ENCODE measurements around the gene FOXL3.
A peak's percentile ranks its signal among the peaks of the same experiment; 100 is the strongest.

FOXL3 gene

DNA sequence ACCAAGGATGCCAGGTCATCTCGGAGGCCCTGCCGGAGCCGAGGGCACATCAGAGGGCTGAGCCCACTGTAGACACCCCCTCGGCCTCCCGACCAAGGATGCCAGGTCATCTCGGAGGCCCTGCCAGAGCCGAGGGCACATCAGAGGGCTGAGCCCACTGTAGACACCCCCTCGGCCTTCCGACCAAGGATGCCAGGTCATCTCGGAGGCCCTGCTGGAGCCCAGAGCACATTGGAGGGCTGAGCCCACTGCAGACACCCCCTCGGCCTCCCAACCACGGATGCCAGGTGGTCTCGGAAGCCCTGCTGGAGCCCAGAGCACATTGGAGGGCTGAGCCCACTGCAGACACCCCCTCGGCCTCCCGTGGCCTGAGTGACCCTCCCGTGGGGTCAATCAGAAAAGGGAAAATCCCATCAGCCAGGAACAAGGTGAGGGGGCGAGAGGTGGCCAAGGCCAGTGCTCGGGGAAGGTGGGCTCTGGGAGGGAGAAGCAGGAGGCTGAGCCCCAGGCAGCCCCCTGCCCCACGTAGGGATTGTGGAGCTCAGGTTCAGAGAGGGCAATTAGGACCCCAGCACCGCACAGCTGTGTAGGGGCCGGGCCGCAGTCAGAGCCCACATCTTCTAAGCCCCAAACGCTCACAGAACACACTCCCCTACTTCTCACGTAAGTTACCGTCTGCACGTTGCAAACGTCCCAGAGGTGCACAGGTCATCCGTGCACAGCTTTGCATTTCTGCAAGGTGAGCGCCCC, 37.6 kb upstream of the FOXL3 start:
- Mint-ChIP-seq H3K4me1 (no peaks in the 10 kb centered on the region), H3K4me3 (no peak overlapping the region), H3K9me3 (no peaks in the 10 kb centered on the region), H3K27ac (no peak overlapping the region), H3K27me3 (no peaks in the 10 kb centered on the region)
- ATAC-seq (no peak), DNase-seq (no peak)

DNA sequence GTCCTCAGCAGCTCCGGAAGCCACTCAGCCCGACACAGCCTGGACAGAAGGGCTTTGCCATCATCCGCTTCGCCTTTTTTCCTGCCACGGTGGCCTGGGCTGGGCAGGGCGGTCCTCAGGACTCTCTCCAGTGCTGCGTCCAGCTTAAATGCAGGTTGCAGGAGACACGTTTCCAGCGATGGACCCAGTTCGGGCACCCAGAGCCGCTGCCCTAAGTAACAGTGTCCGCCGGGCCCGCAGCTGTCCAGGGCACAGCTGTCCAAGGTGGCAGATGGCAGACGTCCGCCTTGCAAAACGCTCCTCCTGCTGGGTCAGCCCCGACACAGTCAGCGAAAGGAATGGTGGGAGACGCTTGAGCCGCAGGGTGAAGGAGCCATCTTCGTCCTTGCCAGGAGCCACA, 37.0 kb upstream of the FOXL3 start:
- no peaks in the 10 kb centered on the region for H3K27me3 Mint-ChIP-seq
- ATAC-seq (no peak), DNase-seq (no peak)
- no peaks in the 10 kb centered on the region for H3K4me1 Mint-ChIP-seq
- H3K4me3 Mint-ChIP-seq = no peak overlapping the region
- H3K27ac Mint-ChIP-seq = no peak overlapping the region
- H3K9me3 Mint-ChIP-seq = no peaks in the 10 kb centered on the region

DNA sequence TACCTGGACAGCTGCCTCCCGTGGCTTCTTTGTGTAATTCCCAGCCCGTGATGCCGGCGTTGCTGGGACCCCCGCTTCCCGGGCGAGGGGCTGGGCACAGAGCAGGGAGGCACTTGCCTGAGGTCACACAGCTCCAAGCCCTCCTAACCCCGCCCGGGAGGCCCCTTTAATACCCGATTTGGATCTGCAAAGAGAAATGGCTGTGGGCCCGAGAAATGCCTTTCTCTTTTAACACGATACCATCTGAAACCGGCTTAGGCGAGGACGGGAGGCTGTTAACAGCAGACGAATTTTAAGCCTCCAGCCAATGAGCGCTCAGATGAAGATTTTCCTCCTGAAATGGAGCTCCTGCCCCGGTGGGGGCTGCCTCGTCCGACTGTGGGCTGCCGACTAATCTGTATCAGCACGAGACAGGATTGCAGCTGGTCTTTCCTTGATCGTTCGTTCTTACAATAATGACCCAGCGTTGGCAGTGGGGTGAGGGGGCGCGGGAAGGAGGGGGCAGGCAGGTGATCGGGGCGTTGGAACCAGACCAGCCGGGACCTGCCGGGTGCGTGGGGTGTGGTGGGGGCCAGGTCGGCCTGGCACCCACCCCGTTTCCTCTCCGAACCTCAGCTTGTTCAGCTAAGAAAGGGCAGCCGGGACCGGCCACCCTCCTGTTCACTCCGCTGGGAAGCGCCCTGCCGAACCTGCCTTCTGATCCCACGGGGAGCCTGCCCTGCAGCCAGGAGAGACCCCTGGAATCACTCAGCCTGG, 36.2 kb upstream of the FOXL3 start:
- H3K4me1 Mint-ChIP-seq = no peaks in the 10 kb centered on the region
- H3K9me3 Mint-ChIP-seq = no peaks in the 10 kb centered on the region
- DNase-seq = no peak
- no peak overlapping the region for H3K4me3 Mint-ChIP-seq
- ATAC-seq = no peak
- no peaks in the 10 kb centered on the region for H3K27me3 Mint-ChIP-seq
- H3K27ac Mint-ChIP-seq = no peak overlapping the region

DNA sequence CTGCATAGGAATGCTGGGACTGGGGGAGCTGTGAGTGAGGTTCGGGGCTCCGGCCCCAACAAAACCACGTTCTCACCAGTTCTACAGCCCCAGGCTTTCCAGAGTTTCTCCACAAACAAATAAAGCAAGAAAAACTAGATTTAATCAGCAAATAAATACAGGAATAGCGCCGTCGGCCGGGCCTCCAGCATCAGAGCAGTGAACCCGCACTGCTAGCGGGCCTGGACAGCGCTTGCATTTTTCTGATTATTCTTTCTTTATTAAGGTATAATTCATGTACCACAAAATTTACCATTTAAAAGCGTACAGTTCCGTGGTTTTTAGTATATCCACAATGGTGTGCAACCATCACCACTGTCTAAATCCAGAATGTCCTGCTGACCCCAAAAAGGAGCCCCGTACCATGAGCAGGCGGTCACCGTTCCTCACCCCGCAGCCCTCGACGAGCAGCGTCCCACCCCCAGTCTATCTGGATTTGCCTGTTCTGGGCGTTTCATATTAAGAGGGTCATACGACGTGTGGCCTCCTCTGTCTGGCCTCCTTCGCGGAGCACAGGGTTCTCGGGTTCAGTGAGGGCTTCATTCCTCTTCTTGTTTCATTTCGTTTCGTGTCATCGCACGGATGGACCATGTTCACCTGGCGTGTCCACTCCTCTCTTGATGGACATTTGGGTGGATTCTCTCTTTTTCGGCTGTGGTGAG, 35.5 kb upstream of the FOXL3 start:
- Mint-ChIP-seq H3K27ac (no peak overlapping the region), H3K4me3 (no peak overlapping the region), H3K9me3 (no peaks in the 10 kb centered on the region), H3K4me1 (no peaks in the 10 kb centered on the region), H3K27me3 (no peaks in the 10 kb centered on the region)
- no peak for DNase-seq
- no peak for ATAC-seq

DNA sequence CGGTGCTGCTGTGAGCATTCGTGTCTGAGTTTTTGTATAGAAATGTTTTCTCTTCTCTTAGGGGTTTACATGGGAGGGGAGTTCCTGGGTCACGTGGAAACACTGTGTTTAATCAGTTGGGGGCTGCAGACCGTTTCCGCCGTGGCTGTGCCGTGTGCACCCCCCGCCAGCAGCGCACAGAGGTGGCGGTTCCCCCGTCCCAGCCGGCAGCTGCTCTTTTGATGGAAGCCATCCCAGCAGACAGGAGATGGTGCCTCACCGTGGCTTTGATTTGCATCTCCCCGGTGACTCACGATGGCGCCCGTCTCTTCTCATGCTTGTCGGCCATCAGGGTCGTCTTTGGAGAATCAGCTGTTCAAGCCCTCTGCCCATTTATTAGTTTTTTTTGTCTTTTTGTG, 34.9 kb upstream of the FOXL3 start:
- H3K27ac Mint-ChIP-seq = no peak overlapping the region
- no peaks in the 10 kb centered on the region for H3K27me3 Mint-ChIP-seq
- no peak for ATAC-seq
- no peak for DNase-seq
- H3K9me3 Mint-ChIP-seq = no peaks in the 10 kb centered on the region
- H3K4me1 Mint-ChIP-seq = no peaks in the 10 kb centered on the region
- H3K4me3 Mint-ChIP-seq = no peak overlapping the region

DNA sequence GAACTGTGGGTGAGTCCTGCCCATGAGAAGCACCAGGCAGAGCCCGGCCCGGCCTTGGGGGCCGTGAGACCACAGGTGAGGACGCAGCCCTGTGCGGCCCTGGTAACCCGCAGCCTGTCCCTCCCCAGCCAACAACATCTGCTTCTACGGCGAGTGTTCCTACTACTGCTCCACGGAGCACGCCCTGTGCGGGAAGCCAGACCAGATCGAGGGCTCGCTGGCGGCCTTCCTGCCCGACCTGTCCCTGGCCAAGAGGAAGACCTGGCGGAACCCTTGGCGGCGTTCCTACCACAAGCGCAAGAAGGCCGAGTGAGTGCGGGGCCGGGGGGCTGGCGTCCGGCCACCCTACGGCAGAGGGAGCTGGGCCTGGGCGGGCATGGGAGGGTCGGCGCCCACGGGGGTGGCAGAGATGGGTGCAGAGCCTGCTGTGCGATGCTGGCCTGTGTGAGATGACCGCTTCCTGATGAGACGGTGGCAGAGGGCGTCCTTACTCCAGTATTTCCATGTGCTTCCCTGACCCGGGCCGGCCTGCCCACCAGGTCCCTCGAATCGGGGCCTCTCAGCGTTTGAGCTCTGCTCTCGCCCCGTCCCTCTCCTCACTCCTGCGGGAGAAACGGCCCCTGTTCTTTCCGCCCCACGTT, 34.1 kb upstream of the FOXL3 start:
- ATAC-seq (no peak), DNase-seq (no peak)
- H3K27ac Mint-ChIP-seq = no peak overlapping the region
- H3K27me3 Mint-ChIP-seq = no peaks in the 10 kb centered on the region
- H3K9me3 Mint-ChIP-seq = no peaks in the 10 kb centered on the region
- H3K4me1 Mint-ChIP-seq = no peaks in the 10 kb centered on the region
- no peak overlapping the region for H3K4me3 Mint-ChIP-seq

DNA sequence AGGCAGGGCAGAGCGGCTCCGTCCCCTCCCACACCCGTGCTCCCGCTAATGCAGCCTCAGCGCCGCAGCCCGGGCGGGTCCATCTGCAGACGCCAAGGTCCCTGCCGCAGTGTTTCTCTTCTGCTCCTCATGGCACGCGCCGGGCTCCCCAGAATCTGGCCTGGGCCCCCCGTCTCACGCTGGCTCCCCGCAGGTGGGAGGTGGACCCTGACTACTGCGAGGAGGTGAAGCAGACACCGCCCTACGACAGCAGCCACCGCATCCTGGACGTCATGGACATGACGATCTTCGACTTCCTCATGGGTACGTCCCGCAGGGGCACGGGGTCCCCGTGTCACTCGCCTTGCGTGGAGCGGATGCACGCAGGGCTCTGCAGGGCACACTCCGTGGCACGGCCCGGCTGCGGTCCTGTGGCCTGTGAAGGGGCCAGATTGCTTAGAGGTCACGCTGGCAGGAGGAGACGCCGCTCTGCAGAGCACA, 33.5 kb upstream of the FOXL3 start:
- peaks cover 0 to 2% of the 10 kb centered on the region in 2 donors for H3K9me3 Mint-ChIP-seq
- ATAC-seq (no peak), DNase-seq (no peak)
- H3K27me3 Mint-ChIP-seq = no peaks in the 10 kb centered on the region
- H3K27ac Mint-ChIP-seq = no peak overlapping the region
- no peak overlapping the region for H3K4me3 Mint-ChIP-seq
- no peaks in the 10 kb centered on the region for H3K4me1 Mint-ChIP-seq

DNA sequence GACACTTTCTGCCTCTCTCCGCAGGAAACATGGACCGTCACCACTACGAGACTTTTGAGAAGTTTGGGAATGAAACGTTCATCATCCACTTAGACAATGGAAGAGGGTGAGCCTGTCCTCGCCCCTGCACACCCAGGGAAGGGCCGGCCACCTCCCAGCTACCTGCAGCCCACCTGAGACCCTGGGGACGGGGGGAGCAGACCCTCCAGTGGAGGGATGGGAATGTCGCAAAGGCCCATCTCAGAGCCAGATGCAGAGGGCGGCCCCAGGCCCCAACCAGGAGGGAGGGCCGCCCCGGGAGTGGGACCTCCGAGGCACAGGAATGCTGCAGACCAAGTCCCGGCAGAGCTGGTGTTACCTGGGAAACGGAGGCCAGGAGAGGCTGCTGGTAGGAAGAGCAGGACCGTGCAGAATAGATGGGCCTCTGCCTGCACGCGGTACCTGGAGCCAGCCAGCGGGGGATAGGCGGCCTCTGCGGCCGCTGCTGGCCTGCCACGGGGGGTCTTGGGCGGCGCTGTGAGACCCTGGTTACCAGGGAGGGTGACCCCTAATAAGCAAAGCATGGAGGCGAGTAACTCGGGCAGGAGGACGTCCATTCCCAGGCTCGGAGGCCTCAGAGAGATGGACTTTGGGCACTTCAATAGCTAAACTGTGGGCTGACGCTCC, 32.9 kb upstream of the FOXL3 start:
- Mint-ChIP-seq H3K4me1 (peaks cover 5% of the 10 kb centered on the region), H3K9me3 (peaks cover 3 to 8% of the 10 kb centered on the region in 2 donors), H3K27me3 (no peaks in the 10 kb centered on the region), H3K4me3 (no peak overlapping the region), H3K27ac (no peak overlapping the region)
- no peak for DNase-seq
- ATAC-seq = no peak

DNA sequence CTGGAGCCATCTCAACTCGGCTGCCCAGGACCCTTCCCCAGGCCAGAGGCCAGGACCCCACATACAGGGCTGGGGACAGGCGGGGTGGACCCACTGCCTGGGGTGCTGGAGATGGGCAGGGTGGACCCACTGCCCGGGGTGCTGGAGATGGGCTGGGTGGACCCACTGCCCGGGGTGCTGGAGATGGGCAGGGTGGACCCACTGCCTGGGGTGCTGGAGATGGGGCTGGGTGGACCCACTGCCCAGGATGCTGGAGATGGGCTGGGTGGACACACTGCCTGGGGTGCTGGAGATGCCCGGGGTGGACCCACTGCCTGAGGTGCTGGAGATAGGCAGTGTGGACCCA, 32.4 kb upstream of the FOXL3 start:
- no peak overlapping the region for H3K27ac Mint-ChIP-seq
- H3K4me1 Mint-ChIP-seq = peaks cover 9% of the 10 kb centered on the region
- H3K4me3 Mint-ChIP-seq = no peak overlapping the region
- no peak for DNase-seq
- no peaks in the 10 kb centered on the region for H3K27me3 Mint-ChIP-seq
- ATAC-seq = no peak
- H3K9me3 Mint-ChIP-seq = peaks cover 8 to 13% of the 10 kb centered on the region in 2 donors

DNA sequence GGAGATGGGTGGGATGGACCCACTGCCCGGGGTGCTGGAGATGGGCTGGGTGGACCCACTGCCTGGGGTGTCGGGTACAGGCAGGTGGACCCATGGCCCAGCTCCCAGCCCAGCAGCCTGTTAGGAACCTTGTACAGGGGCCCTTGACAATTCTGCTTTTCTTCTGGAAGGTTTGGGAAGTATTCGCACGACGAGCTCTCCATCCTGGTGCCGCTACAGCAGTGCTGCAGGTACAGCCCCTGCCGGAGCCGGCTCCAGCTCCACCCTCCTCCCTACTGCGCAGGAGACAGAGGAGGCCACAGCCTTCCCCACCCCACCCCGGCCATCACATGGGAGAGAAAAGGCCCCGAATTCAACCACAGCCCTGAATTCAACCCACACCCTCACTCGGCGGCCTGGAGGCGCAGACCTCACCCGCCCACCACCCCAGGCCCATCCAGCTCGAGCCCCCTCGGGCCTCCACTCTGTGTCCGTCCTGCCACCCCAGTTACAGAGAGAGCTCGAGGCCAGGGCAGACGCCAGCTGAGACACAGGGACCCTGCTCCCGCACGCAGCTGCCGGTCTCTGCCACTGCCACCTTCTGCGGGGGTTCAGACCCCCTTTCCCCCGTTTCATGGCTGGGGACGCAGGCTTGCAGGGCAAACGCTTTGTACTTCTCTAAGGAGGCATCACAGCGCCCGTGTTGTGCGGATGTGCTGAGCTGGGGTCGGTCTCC, 31.3 kb upstream of the FOXL3 start:
- Mint-ChIP-seq H3K27me3 (no peaks in the 10 kb centered on the region), H3K9me3 (peaks cover 8 to 15% of the 10 kb centered on the region in 2 donors), H3K4me3 (no peak overlapping the region), H3K27ac (no peak overlapping the region), H3K4me1 (peaks cover 10% of the 10 kb centered on the region)
- no peak for ATAC-seq
- DNase-seq = no peak

DNA sequence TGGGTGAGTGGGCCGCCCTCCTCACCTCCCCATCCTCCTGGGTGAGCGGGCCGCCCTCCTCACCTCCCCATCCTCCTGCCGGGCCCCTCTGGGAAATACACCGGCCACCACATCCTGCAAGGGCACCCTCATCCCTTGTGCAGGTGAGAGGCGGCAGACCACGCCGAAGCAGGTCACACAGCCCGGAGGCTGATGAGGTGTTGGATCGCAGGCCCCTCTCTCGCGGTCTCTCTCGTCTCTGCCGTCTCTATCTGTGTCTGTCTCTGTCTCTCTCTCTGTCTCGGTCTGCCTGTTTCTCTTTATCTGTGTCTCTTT, 30.8 kb upstream of the FOXL3 start:
- H3K9me3 Mint-ChIP-seq = peaks cover 8 to 15% of the 10 kb centered on the region in 2 donors
- ATAC-seq = peak; percentile 36
- DNase-seq = no peak
- no peaks in the 10 kb centered on the region for H3K27me3 Mint-ChIP-seq
- peaks cover 16% of the 10 kb centered on the region for H3K4me1 Mint-ChIP-seq
- no peak overlapping the region for H3K27ac Mint-ChIP-seq
- H3K4me3 Mint-ChIP-seq = no peak overlapping the region

DNA sequence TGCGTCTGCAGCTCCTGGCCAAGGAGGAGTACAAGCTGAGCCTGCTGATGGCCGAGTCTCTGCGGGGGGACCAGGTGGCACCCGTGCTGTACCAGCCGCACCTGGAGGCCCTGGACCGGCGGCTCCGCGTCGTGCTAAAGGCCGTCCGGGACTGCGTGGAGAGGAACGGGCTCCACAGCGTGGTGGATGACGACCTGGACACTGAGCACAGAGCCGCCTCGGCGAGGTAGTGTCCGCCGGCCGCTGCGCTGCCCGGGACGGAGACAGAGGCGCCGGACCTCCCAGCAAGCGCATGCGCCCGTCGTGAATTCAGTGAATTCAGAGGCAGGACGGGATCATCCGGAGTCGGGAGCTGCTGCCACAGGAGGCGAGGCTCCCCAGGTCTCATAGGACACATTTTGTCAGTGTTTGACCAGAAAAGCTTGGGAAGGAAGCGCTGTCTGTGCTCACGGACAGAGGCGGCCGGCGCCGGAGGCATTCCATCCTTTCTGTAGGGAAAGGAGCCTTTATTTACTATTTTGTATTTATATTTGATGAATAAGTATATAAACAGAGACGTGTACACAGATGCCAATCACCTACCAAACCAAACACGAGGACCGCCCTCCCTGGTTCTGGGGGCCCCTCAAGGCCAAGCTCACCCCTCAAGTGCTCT, 30.1 kb upstream of the FOXL3 start:
- no peak overlapping the region for H3K4me3 Mint-ChIP-seq
- peaks cover 16% of the 10 kb centered on the region for H3K4me1 Mint-ChIP-seq
- DNase-seq = no peak
- no peaks in the 10 kb centered on the region for H3K27me3 Mint-ChIP-seq
- no peak for ATAC-seq
- H3K27ac Mint-ChIP-seq = no peak overlapping the region
- H3K9me3 Mint-ChIP-seq = peaks cover 8 to 15% of the 10 kb centered on the region in 2 donors

DNA sequence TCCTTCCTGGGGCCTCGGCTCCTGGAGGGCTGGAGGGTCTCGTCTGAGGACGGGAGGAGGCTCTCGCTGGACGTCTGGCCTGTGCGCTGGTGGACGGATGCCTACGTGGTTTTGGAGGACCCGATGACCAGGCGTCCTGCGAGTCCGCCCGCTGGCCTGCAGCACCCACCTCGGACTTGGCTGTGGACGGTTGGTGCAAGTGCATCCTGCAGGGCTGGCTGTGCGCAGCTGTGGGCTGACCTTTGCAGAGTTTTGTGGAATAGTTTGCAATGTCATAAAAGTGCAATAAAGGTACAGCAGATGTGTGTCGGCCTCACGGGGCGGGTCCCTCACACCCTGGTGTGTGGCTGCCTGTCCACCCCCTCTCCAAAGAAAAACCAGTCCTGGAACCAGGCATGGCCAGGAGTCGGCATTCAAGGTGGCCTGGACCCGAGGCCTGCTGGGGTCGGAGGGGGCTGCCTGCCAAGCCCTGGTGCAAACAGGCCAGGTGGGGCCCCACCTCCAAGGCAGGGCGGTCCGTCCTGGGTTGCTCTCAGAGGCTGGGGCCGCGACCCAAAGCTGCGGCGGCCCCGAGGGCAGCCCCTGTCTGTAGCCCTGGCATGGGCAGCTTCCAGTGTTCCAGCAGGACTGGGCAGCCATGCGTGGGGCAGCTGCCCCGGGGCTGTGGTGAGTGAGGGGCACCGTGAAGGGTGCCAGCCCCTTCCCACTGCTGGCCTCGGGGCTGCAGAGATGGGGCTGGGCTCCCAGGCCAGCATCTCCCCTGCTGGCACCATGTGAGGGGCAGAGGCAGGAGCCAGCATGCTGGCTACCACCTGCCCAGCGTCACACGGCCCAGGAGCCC, 29.3 kb upstream of the FOXL3 start:
- H3K9me3 Mint-ChIP-seq = peaks cover 8 to 15% of the 10 kb centered on the region in 2 donors
- H3K4me3 Mint-ChIP-seq = no peak overlapping the region
- H3K4me1 Mint-ChIP-seq = peaks cover 16% of the 10 kb centered on the region
- H3K27ac Mint-ChIP-seq = no peak overlapping the region
- ATAC-seq (no peak), DNase-seq (no peak)
- no peaks in the 10 kb centered on the region for H3K27me3 Mint-ChIP-seq

All from stimulated activated naive CD8-positive, alpha-beta T cell treated with anti-CD3 and anti-CD28 coated beads, Interleukin-15, amount 100 ng/mL, for 72 hours (primary cell).